ENCODE data around the gene GRM4. TPM values are rescaled to one million over a fixed set of nuclear protein-coding genes. Genes with fewer than 3 reads are reported as not detected.
A peak's percentile ranks its signal among the peaks of the same experiment; 100 is the strongest.
"Not testable (repeated sequence)": the region's sequence is repeated elsewhere in the genome, so short reads cannot be mapped to it uniquely, and the experiment has no call there.

The GRM4 gene
- 4.9 and 6.5 TPM in 2 replicates for total RNA-seq (2014; rRNA removed; shearing (Covaris generic))

DNA sequence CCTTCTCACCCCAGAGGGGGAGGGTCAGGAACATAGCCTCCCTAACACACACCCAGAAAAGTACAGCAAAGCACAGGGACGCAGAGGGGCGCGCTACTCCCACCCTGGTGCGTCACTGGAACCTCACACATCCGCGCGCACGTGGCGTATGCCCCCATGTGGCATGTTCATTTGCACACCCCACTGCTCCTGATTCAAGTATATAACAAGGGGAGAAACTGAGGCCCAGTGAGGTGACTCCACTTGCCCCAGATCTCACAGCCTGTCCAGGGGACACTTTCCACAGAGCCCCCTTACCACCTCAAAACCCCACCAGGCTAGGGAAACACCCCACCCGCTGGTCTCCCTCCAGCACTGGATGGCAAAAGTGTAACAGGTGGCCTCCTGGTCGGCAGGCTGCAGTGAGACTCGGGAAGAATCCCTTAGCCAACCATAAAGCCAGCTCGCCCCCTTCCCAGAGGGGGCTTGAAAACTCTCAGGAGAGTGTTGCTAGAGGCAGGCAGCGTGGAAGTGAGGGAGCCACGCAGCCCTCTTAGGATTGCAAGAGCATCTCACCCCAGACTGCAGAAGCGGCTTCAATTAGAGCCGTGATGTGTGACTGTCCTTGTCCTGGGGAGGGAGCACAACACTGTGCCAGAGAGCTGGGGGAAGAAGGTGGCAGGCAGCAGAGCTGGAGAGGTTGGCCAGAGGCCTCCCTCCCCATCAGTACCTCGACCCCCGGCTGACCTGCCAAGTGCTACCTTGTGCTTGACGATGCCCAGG, at the start of gene GRM4:
TSS of gene GRM4 (minus strand) at position 67 of the 762 bp plus-strand sequence. CDS start 12,591 bp downstream, outside the sequence.
- peak; percentile 55 for DNase-seq (ENCODE audit: low spot score)
- in situ Hi-C loops (cut with HindIII; ENCODE audit: low sequenced_read_pairs), result loop anchor here (25.0 kb wide), 1 partner anchor 309 kb away; no protein-coding TSS in a partner anchor

DNA sequence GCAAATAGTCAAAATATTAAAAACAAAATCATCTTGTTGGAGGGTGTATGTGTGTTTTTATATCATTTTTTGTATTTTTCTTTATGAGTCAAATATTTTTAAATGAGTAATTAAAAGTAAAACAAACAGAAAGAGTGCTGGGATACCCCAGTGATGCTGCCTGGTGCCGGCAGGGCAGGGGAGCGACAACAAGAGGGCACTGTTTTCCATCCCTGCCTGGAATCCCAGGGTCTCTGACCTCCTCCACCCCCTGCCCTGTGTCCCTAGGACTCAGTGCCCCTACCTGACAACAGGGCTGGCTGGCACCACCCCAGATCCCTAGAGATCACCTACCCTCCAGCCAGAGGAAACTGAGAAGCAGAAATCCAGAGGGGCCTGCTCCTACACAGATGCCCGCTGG, 48.9 kb upstream of the GRM4 start:
- in situ Hi-C loops (cut with HindIII; ENCODE audit: low sequenced_read_pairs), result loop anchor here (25.0 kb wide), 1 partner anchor 193 kb away; the partner anchor contains the start of gene NUDT3
- no peak for DNase-seq (ENCODE audit: low spot score)

DNA sequence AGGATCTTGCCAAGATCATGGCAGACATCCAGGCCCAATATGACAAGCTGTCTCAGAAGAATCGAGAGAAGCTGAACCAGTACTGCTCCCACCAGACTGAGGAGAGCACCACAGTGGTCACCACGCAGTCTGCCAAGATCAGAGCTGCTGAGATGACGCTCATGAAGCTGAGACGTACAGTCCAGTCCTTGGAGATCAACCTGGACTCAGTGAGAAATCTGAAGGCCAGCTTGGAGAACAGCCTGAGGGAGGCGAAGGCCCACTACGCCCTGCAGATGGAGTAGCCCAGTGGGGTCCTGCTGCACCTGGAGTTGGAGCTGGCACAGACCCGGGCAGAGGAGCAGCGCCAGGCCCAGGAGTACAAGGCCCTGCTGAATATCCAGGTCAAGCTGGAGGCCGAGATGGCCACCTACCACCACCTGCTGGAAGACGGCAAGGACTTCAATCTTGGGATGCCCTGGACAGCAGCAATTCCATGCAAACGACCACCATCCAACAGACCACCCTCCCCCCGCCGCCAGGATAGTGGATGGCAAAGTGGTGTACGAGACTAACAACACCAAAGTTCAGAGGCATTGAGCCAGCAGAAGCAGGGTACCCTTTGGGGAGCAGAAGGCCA, 44.7 kb upstream of the GRM4 start:
- peak; percentile 38 for DNase-seq (ENCODE audit: low spot score)
- in situ Hi-C loops (cut with HindIII; ENCODE audit: low sequenced_read_pairs), result loop anchor here (25.0 kb wide), 1 partner anchor 197 kb away; the partner anchor contains the start of gene NUDT3

DNA sequence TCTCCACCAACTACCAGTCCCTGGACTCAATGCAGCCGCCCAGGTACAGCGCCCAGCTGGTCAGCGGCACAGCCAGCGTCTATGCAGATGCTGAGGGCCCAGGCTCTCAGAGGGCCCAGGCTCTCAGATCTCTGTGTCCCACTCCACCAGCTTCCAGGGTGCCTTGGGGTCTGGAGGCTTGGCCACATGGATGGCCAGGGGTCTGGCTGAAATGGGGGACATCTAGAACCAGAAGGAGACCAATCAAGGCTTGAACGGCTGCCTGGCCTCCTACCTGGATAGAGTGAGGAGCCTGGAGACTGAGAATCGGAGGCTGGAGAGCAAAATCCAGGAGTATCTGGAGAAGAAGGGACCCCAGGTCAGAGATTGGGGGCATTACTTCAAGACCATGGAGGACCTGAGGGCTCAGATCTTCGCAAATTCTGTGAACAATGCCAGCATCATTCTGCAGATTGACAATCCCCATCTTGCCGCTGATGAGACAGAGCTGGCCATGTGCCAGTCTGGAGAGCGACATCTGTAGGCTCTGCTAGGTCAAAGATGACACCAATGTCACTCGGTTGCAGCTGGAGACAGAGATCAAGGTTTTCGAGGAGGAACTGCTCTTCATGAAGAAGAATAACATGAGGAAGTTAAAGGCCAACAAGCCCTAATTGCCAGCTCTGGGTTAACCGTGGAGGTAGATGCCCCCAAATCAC, 44.1 kb upstream of the GRM4 start:
- in situ Hi-C loops (cut with HindIII; ENCODE audit: low sequenced_read_pairs), result loop anchor here (25.0 kb wide), 1 partner anchor 197 kb away; the partner anchor contains the start of gene NUDT3
- DNase-seq (ENCODE audit: low spot score), result no peak

DNA sequence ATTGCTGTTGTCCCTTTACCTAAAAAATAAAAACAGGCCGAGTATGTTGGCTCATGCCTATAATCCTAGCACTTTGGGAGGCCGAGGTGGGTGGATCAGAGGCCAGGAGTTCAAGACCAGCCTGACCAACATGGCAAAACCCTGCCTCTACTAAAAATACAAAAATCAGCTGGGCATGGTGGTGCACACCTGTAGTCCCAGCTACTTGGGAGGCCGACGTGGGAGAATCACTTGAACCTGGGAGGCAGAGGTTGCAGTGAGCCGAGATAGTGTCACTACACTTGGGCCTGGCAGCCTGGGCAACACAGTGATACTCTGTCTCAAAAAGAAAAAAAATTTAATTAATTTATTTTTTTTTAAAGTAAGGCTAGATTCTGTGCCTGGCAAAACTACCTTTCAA, 38.8 kb upstream of the GRM4 start:
- not testable (repeated sequence) for DNase-seq (ENCODE audit: low spot score)
- in situ Hi-C loops (cut with HindIII; ENCODE audit: low sequenced_read_pairs), result loop anchor here (25.0 kb wide), 1 partner anchor 203 kb away; the partner anchor contains the start of gene NUDT3

DNA sequence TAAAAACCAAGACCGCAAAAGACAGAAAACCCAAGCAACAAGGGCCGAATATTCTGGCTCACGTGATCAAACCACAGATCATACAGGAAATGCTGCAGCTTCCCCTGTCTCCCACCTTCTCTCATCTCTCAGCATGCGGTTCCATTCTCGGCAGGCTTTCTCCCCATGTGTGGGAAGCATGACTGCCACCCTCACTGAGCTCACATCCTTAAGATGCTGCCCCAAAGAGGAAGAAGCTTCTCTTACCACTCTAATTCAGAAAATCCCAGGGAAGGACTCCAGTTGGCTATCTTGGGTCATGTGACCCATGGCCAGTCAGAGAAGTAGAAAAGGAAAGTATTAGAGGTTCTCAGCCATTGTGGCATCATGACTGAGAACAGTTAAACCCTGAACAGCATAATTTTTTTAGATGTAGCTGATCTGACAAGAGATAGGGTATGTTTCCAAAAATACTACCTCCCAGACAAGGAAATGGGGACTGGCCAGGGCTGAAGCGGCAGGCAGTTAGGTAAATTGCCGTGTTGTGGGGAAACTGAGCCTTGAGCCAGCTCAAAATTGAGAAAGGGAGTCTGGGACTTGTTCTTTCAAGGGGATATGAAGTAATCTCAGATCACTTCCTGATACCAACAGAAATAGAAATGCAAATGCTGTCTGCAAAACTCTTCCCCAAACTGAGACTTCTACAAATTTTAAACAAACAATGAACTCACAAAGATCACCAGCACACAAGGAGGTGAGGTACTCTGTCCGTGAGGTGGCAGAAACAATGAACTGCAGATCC, 37.1 kb upstream of the GRM4 start:
- in situ Hi-C loops (cut with HindIII; ENCODE audit: low sequenced_read_pairs), result loop anchor here (25.0 kb wide), 1 partner anchor 204 kb away; the partner anchor contains the start of gene NUDT3
- DNase-seq (ENCODE audit: low spot score), result no peak

DNA sequence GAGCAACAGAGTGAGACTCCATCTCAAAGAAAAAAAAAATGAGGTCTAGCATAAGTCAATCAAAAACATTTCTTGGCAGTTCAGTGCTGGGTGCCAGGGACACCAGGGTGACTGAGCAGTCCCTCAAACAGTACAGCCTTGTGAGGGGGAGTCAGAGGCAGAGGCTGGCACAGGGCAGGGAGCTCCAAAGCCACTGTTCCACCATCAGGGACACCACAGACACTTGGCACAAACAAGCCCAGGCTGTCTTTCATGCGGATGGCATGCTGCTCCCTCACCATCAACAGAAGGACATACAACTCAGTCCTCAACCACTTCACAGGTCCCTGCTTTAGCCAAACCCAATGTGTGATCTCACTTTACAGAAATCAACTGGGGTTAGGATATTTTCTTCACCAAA, 36.0 kb upstream of the GRM4 start:
- DNase-seq (ENCODE audit: low spot score), result no peak
- in situ Hi-C loops (cut with HindIII; ENCODE audit: low sequenced_read_pairs), result loop anchor here (25.0 kb wide), 1 partner anchor 205 kb away; the partner anchor contains the start of gene NUDT3

DNA sequence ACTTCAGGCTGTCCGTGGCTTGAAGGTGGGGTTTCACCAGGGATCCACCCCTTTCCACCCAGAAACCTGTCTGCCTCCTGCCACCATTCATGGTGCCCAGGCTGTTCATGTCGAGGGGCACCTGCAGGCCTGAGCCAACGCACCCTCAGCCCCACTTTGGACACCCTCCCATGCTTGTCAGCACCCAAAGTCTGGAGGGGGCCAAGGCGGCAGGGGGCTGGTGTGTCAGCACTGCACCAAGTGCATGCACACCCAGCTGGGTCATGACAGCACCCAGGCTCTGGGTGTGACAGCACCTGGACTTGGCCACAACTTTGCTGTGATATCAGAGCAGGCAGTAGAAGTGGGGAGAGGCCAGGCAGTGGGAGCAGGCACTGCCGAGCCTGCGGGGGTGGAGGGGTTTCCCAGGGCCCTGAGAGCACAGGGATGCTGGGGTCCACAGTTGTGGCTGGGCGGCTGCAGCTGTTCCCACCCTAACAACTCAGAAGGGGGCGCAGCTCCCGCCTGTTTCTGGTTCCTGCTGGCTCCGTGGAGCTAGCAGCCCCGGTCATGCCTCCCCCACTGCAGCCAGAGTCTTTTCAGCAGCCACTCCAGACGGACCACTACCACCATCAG, 33.3 kb upstream of the GRM4 start:
- DNase-seq (ENCODE audit: low spot score), result no peak
- in situ Hi-C loops (cut with HindIII; ENCODE audit: low sequenced_read_pairs), result loop anchor here (25.0 kb wide), 1 partner anchor 208 kb away; the partner anchor contains the start of gene NUDT3

DNA sequence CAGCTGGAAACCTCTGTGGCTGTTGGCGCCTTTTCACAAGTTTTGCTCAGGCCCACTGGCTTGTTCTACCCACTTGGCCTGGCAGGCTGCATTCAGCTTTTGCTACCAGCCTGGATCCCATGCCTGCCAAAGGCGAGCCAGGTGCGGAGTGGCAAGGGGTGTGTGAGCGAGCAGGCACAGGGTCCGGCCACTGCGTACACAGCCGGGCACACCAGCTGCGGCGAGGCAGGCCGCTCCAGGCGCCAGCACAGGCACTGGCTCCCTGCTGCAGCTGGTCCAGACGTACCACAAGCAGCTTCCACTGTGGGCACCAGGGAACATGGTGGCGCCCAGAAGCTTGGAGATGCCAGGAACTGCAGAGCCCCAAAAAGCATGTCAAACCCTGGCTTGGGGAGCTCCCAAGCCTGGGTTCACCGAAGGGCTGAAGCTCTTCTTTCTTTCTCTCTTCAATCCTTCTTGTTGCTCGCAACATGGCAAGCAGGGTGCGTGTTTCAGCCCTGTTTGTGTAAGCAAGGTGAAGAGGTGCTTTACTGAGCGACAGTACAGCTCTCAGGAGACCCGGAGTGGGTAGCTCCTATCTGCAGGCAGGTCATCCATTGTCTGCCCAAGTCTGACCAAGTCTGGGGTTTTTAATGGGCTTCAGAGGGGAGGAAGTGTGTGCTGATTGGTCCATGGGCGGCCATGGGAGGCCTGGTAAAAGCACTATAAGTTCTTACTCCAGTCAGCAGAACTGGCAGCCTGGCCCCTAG, 32.6 kb upstream of the GRM4 start:
- no peak for DNase-seq (ENCODE audit: low spot score)
- in situ Hi-C loops (cut with HindIII; ENCODE audit: low sequenced_read_pairs), result loop anchor here (25.0 kb wide), 1 partner anchor 209 kb away; the partner anchor contains the start of gene NUDT3

DNA sequence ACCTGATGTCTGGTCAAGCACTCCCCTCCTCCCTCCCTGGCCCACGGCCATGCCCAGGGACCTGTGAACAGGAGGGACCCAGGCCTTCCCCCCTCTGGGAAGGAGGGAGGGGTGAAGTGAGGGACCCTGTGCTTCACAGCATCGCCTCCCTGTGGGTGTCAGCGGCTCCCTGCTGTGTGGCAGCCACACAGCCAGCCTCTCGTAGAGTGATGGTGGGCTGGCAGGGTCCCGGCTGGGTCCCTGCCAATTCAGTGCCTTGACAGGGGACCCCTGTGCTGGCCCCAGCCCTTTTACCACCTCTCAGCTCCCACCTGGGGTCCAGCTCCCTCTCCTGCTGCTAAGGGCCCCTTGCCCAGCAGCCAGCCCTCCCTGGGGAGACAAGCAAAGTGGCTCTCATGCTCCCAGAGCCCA, 31.3 kb upstream of the GRM4 start:
- in situ Hi-C loops (cut with HindIII; ENCODE audit: low sequenced_read_pairs), result loop anchor here (25.0 kb wide), 1 partner anchor 210 kb away; the partner anchor contains the start of gene NUDT3
- DNase-seq (ENCODE audit: low spot score), result no peak

DNA sequence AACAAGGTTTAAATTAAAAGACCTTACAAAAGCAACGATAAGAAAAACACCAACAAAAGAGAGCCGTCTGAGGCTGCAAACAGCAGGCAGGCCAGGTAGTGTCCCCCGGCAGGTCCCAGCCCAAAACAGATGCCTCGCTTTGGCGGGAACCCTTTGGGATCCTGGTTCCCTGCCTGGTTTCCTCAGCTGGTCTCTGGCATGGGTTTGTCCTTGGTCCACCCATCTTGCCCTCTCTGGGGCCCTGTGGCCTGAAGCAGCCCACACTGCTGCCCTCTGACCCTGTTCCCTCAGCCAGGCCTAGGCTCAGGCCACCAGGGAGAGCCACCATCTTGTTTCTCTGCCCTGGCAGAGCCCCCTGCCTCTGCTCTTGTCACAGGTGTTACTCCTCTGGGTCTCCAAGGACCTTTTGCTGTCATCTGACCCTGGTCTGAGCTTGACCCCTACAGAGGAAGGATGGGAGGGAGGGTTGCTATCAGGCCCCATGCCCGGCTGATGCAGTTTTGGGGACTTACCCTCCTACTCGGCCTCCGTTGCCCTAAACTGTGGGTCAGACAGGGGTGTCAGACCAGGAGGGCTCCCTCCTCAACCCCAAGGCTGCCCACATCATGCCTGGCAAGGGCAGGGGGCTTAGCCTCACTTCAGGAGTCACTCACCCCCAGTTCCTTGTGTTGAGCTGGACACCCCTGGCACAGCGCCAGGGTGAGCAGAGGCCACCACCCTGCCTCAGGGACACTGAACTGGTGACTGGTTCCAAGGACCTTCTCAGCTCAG, 30.6 kb upstream of the GRM4 start:
- in situ Hi-C loops (cut with HindIII; ENCODE audit: low sequenced_read_pairs), result loop anchor here (25.0 kb wide), 1 partner anchor 211 kb away; the partner anchor contains the start of gene NUDT3
- DNase-seq (ENCODE audit: low spot score), result no peak

DNA sequence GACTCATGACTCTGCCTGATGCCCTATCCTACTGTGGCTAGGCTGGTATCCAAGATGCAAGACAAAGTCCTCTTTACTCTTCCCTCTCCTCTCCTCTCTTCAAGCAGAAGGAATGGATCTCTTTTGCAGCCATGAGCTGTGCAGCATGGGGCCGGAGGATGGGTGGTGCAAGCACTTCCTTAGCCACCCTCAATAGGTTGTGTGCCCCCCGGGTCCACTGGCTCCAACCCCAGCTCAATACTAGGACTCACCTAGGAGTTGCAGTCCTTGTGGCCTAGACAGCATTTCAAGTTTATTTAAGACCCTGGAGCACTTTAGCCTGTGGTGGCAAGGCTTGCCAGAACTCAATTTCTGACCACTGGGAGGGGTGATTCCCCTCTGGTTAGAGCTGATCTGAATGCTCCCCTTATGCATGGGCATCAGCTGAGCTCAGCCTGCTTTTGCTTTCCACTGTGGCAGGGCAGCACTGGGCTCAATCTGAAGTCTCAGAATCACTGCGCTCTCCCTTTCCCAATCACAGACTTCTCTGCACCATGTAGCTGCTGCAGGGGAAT, 29.0 kb upstream of the GRM4 start:
- in situ Hi-C loops (cut with HindIII; ENCODE audit: low sequenced_read_pairs), result loop anchor here (25.0 kb wide), 1 partner anchor 212 kb away; the partner anchor contains the start of gene NUDT3
- DNase-seq (ENCODE audit: low spot score), result no peak

DNA sequence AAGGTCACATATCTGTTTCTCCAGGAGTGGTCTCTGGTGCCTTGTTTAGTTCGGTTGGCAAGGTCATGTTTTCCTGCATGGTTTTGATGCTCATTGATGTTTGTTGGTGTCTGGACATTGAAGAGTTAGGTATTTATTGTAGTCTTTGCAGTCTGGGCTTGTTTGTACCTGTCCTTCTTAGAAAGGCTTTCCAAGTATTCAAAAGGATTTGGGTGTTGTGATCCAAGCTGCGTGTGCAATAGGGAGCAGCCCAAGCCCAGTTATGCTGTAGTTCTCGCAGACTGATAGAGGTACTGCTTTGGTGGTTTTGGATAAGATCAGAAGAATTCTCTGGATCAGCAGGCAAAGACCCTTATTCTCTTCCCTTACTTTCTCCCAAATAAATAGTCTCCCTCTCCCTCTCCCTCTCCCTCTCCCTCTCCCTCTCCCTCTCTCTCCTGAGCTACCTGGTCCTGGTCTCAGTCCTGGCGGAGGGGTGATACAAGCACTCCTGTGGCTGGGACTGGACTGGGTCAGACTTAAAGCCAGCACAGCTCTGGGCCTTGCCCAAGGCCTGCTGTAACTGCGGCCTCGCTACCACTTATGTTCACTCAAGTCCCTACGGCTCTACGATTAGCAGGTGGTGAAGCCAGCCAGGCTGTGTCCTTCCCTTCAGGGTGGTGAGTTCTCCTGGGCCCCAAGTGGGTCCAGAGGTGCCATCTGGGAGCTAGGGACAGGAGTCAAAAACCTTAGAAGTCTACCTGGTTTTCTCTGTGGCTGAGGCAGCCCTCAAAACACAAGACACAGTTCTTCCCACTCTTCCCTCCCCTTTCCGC, 27.3 kb upstream of the GRM4 start:
- in situ Hi-C loops (cut with HindIII; ENCODE audit: low sequenced_read_pairs), result no loop called here
- DNase-seq (ENCODE audit: low spot score), result no peak

DNA sequence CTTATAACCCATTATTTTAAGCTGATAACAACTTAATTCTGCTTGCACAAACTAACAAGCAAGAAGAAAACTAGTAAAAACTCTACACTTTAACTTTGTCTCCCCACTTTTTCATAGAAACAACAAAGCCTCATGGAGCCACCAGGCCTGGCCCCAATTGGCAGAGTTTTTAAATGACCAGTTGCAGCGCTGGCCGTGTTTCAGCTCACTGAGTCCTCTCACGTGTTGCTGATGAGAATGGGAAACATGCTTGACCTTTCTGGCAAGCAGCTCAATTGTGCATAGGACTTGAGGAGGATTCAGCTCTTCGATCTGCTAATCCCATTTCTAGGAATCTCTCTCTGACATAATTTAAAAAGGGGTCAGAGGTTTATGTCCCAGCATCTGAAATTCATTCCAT, 24.5 kb upstream of the GRM4 start:
- DNase-seq (ENCODE audit: low spot score), result no peak
- in situ Hi-C loops (cut with HindIII; ENCODE audit: low sequenced_read_pairs), result no loop called here

DNA sequence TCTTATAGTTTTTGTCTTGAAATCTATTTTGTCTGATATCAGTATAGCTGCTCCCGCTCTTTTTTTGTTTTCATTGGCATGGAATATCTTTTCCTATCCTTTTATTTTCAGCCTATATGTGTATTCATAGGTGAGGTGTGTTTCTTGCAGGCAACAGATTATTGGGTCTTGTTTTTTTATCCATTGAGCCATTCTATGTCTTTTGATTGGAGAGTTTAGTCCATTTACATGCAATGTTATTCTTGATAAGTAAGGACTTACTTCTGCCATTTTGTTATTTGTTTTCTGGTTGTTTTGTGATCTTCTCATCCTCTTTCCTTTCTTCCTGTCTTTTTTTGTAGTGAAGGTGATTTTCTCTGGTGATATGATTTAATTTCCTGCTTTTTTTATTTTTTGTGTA, 24.0 kb upstream of the GRM4 start:
- in situ Hi-C loops (cut with HindIII; ENCODE audit: low sequenced_read_pairs), result no loop called here
- DNase-seq (ENCODE audit: low spot score), result no peak
